Non-pigmented ciliary epithelial cell (primary cell): ENCODE data around the gene EXOC3L4.

Source experiments
- DNase-seq: peaks from one replicate; pipeline ENCODE4 v3.0.0-alpha.2; 2010; ENCODE audit warnings: low read depth

EXOC3L4 gene

GRCh38 chr14:103133210-103134140, 39.0 kb downstream of the EXOC3L4 start:
- no peak for DNase-seq

GRCh38 chr14:103134405-103134804, 39.9 kb downstream of the EXOC3L4 start:
- DNase-seq = no peak

- no peak for DNase-seq
Observed at GRCh38 chr14:103134919-103135318, 40.4 kb downstream of the EXOC3L4 start.

DNA sequence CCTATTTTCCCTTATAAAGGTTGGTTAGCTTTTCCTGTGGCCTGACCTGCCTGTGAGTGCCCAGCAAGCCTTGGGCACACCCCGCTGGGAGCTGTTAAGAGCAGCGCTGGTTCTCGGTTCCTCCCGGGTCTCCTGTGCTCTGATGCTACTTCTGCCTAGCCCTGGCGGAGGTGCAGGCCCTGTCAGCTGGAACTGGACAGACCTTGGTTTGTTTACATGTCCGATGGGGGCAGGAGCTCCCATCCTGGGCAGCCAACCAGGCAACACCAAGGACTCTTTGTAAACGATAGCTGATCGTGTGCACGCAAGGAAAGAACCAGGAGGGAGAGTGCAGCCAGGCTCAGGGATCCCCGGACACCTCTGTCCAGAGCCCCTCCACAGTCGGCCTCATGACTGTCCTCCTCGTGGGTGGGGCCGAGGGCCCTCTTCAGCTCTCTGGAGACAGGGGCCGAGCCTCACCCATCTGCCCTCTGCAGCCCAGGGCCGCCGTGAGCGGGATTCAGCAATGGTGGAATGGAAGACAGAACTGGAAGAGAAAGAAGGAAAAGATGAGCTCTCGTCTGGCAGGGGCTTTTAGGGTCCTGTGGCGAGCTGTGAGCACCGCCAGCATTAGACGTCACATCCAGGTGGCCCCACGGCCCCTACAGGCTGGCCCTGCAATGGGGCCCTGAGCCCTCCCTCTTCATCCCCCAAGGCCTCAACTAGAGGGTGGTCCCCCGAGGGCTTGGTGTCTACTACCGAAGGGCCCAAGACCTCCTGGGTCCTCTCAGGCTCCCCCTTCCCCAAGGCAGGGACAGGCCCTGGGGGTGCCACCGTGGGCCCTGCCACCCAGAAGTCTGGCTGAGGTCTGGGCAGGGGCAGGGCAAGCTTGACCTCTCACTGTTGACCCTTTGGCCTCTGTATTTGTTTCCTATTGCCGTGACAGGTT, 41.1 kb downstream of the EXOC3L4 start:
- no peak for DNase-seq

DNA sequence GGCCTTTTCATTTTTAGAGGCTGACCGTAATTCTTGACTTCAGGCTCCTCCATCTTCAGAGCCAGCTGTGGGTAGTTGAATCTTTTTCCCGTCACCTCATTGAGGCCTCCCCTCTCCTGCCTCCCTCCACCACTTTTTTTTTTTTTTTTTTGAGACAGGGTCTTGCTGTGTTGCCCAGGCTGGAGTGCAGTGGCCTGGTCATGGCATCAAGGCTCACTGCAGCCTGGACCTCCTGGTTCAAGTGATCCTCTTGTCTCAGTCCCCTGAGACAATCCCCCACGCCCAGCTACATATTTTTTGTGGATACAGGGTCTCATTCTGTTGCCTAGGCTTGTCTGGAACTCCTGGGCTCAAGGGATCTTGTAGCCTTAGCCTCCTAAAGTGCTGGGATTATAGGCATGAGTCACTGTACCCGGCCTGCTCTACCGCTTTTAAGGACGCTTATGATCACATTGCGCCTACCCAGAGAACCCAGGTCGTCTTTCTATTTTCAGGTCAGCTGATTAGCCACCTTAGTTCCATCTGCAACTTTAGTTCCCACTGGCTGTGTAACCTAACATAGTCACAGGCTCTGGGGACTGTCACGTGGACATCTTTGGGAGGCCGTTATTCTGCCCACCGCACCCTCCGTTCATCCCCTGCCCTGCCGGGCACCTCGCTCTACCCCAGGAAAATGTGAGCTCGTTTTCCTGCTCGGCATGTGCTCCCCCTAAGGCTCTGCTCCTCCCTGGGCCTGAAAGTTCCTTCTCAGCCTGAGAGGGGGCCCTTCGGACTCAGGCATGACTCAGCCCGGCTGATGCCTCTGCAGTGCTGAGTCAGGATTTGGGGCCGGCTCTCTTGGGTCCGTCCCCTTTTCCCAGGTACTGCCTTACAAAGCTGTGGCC, 42.1 kb downstream of the EXOC3L4 start:
- DNase-seq = no peak

DNA sequence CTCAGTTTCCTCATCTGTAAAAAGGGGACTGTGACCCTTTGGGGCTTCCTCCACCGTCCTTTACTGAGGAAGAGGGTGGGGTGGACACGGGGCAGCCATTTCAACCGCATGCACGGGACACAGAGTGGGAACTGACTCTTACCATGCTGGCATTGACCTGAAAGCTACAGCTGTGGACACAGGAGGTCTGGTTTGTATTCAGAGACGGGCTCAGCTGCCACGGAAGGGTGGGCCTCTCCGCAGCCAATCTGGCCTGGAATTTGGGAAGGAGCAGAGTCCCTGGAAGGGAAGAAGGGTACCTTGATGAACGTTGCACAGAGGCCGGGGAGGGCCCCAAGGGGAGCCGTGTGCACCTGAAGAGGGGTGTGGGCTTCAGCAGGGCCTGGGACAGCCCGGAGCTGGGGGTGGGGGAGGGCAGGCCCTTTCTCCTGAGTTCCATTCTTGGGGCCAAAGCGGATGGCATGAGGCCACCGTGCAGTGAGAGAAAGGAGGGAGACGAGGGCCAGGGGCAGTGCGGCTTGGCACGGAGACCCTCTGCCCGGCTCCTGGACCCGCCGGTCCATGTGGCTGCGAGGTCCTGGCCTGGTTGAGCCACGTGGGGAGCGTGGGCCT, 43.3 kb downstream of the EXOC3L4 start:
- DNase-seq = no peak

DNA sequence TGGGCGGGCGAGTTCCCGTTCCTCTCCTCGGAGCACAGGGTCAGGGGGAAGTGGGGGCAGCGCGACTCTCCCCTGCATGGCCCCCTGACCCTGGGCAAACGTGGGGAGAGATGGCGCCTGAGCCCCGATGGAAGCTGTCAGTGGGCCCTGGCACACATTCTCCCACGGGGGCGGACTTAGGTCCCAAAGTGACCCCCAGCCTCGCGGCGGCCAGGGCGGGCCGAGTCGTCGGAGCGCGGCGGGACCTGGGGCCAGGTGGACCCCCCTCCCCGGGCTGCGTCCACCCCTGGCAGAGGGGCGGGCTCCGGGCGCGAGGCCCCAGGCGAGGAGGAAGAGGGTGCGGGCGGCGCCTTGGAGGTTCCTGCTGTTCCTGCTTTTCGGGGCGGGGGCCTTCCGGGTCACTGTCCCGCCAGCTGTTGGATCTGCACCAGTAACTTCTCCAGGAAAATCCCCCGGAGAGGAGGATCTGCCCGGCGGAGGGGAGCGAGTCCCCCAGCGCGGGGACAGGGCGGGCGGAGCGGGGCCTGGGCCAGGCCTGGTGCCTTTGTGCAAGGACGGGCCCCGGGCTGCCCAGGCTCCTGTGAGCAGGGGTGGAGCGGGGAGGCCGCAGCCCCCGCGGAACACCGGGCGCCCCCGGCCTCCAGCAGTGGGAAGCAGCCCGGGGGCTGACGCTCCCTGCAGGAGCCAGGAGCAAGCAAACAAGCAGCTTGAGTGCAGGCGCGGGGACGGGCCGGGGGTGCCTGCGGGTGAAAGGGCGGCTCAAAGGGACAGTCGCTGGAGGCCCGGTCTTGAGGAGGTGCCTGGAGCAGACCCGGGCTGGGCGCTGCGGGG, 44.0 kb downstream of the EXOC3L4 start:
- no peak for DNase-seq

- no peak for DNase-seq
Observed at GRCh38 chr14:103139132-103140025, 44.9 kb downstream of the EXOC3L4 start.

GRCh38 chr14:103140316-103141109, 46.0 kb downstream of the EXOC3L4 start:
- no peak for DNase-seq

- DNase-seq = no peak
Observed at GRCh38 chr14:103141117-103141796, 46.7 kb downstream of the EXOC3L4 start.

DNA sequence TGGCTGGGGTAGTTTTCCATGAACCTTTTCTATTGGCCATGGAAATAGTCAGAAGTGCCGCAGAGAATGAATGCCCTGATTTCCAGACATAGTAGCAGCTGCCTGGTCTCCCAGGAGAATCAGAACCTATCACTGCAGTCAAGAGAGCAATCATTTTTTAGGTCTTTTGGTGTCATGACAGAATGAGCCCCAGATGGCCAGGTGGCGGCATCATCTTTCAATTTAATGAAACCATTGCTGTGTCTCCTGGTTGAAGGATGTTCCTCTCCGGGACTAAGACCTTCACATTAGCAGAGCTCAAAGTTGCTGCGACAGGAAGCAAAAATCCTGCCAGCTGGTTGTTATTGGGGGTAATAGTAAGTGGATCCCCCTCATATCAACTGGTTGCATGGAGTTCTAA, 47.5 kb downstream of the EXOC3L4 start:
- no peak for DNase-seq

DNA sequence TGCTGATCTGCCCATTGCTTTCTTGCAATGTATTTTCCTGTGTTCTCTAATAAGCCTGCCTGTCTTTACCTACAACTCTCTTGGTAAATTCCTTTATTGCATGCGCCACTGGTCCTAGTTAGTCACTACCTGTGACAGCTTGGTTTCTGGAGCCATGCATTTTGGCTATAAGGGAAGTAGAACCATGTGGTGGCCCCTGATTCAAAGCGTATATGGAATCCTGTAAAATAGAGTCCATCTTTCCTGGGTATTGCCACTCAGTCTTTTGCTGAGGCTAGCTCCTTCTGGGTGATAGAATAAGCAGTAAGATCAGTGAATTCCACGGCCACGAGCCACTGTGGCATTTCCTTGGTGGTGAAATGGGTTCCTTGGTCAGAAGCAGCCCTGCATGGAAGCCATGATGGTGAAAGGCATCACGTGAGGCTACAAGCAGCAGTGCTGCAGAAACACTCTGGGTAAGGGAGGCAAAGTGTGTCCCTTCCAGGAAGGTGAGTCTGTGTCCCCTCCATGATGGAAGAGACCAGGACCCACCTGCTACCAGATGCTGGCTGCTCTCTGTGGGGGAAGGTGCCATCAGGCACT, 48.3 kb downstream of the EXOC3L4 start:
- no peak for DNase-seq

DNA sequence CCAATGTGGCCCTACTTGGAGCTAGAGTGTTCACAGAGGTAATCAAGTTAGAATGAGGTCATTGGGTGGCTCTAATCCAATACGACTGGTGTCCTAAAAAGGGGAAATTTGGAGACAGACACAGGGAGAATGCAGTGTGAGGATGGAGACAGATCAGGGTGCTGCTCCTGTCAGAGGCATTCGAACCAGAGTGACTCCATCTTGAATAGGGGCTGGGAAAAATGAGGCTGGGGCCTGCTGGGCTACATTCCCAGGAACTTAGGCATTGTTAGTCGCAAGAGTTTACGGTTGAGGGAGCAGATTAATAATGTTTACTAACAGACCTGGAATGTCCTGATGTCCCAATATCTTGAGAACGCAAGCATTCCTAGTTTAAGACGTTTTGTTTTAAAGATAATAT, 49.0 kb downstream of the EXOC3L4 start:
- DNase-seq = no peak

DNA sequence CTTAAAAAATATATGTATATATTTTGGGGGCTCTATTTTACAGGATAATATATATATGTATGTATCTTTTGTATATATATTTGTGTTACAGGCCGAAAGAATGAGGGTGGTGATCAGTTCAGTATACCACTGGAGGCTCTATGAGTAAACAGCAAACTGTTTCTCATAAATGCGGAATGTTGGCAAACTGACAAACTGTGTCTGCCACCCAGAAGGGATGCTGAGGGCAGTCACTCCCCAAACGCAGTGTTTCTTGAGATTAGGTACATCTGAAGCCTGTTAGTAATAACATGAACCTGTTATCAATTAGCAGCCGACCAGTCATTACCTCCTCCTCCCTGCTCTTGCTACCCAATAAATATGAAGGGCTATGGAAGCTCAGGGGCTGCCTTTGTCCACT, 49.6 kb downstream of the EXOC3L4 start:
- DNase-seq = no peak

- no peak for DNase-seq
Observed at GRCh38 chr14:103146141-103146709, 51.7 kb downstream of the EXOC3L4 start.

DNA sequence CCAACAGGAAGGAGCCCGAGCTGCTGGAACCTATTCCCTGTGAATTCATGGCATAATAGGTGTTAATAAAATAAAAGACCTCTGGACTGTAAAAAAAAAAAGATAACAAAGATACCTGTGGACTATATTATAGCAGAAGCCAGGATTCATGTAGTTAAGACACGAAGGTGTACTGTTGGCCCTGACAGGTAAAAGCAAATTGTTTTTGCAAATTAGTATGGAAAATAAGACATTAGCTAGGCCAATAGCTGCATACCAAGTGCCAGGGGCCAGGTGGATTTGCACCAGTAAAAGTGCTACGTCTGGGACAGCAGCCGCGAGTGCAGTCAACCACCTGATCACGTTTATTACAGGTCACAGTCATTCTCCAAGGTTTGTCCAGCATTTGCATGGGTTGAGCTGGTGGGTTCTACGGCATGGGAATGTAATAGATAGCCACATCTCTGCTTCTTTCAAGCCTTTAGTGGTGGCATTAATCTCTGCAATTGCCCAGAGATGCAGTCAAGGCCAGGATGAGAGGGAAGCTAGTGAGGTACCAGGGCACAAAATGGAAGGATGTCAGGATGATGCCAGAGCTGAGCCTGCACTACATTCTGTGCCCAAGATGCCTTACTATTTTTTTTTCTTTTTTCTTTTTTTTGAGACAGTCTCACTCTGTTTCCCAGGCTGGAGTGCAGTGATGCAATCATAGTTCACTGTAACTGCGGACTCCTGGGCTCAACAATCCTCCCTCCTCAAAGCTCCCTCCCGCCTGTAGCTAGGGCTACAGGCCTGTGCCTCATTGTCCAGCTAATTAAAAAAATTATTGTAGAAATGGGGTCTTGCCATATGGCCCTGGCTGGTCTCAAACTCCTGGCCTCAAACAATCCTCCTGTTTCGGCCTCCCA, 55.1 kb downstream of the EXOC3L4 start:
- DNase-seq = no peak
